HepG2 (cell line): ENCODE results near the gene RPL36. TPM values are rescaled to one million over a fixed set of nuclear protein-coding genes. Genes with fewer than 3 reads are reported as not detected.
A peak's percentile ranks its signal among the peaks of the same experiment; 100 is the strongest.

ENCODE experiments used
- ATAC-seq: fragments of 200-7000 bp; cut with Tn5 transposase; 3 replicates; pipeline ENCODE4 v1.9.1; 2020; ENCODE audit warnings: mild to moderate bottlenecking, moderate library complexity
- BruUV-seq: library from RNA; stranded (reverse); fragments of 400-500 nt; replicated peaks from 2 replicates; lab custom pipeline; 2021; lab: Mats Ljungman, UMichigan
- CTCF ChIA-PET: fragments of 300-600 bp; formaldehyde crosslinking; extraction: SDS; loops from one replicate; lab custom pipeline; 2021; ENCODE audit warnings: low total read pairs, inconsistent platforms, low intra/inter-chr PET ratio; lab: Yijun Ruan, JAX
- POLR2A ChIA-PET: fragments of 350-600 bp; sonication (Branson Sonifier 250); formaldehyde crosslinking; loops from one replicate; lab custom pipeline; 2020; ENCODE audit warnings: antibody characterized with exemption, inconsistent platforms; lab: Yijun Ruan, JAX
- DNase-seq: peaks from one replicate; pipeline ENCODE4 v3.0.0-alpha.2; 2015; ENCODE audit warnings: low spot score
- FAIRE-seq: peaks from 3 replicates; lab custom pipeline; 2011; peaks lifted over from hg19 to GRCh38; lab: Jason Lieb, UNC
- H2AFZ ChIP-seq: one replicate; pipeline ENCODE4 v1.6.1; 2011; ENCODE audit warnings: low read length, inconsistent platforms
- H3K27ac ChIP-seq: fragments of 300-600 bp; 3 replicates; pipeline ENCODE4 v1.8.0; 2011; ENCODE audit warnings: mixed run types, mild to moderate bottlenecking, mixed read lengths, low read length, inconsistent platforms; ENCODE audit not compliant: insufficient read depth; ENCODE audit errors: extremely low read length
- H3K27me3 ChIP-seq, 2 experiments: fragments of 200-600 bp in 1 of 2; 2 replicates in 1 of 2; 3 replicates in 1 of 2; pipeline versions ENCODE4 v1.6.0 to v1.8.0; 2011; ENCODE audit warnings: low read length in 2 of 2, mild to moderate bottlenecking in 2 of 2, moderate library complexity in 2 of 2, inconsistent platforms in 1 of 2; ENCODE audit not compliant: insufficient read depth in 2 of 2, control insufficient read depth in 1 of 2
- H3K36me3 ChIP-seq, 2 experiments: fragments of 200-600 bp in 1 of 2; replicated peaks in 1 of 2; 2 replicates in 1 of 2; 3 replicates in 1 of 2; pipeline versions ENCODE4 v1.5.1 to v1.8.0; 2011; ENCODE audit warnings: low read length in 2 of 2, inconsistent platforms in 1 of 2; ENCODE audit not compliant: insufficient read depth in 2 of 2, control insufficient read depth in 1 of 2
- H3K4me1 ChIP-seq: 2 replicates; pipeline ENCODE4 v1.5.1; 2012; ENCODE audit warnings: low read length, inconsistent platforms; ENCODE audit not compliant: insufficient read depth
- H3K4me2 ChIP-seq: 2 replicates; pipeline ENCODE4 v1.6.0; 2011; ENCODE audit warnings: low read depth, low read length, inconsistent platforms
- H3K4me3 ChIP-seq, 3 experiments: fragments of 200-600 bp in 1 of 3; sonication (generic), shearing (Covaris generic) in 1 of 3; replicated peaks in 1 of 3; 2 replicates each; pipeline ENCODE4 v1.5.1; 2011 to 2016; ENCODE audit warnings: low read length in 3 of 3, inconsistent platforms in 2 of 3, low read depth in 2 of 3, mild to moderate bottlenecking in 2 of 3, control low read depth in 1 of 3, mixed read lengths in 1 of 3; ENCODE audit not compliant: insufficient read depth in 1 of 3
- H3K79me2 ChIP-seq: one replicate; pipeline ENCODE4 v1.6.1; 2011; ENCODE audit warnings: low read length, inconsistent platforms; ENCODE audit not compliant: insufficient read depth
- H3K9ac ChIP-seq: 2 replicates; pipeline ENCODE4 v1.6.0; 2011; ENCODE audit warnings: mild to moderate bottlenecking, low read depth, low read length, inconsistent platforms; ENCODE audit not compliant: insufficient read depth
- H3K9me3 ChIP-seq: 2 replicates; pipeline ENCODE4 v1.5.1; 2012; ENCODE audit warnings: mild to moderate bottlenecking, low read length
- H4K20me1 ChIP-seq: 2 replicates; pipeline ENCODE4 v1.6.0; 2011; ENCODE audit warnings: inconsistent platforms, mild to moderate bottlenecking, low read length, moderate library complexity; ENCODE audit not compliant: insufficient read depth
- AGO2 ChIP-seq: fragments of 200-400 bp; formaldehyde crosslinking; optimal IDR thresholded peaks from 2 replicates; pipeline ENCODE3; 2017; ENCODE audit warnings: mild to moderate bottlenecking, low read depth, low read length, moderate library complexity
- GTF3A ChIP-seq: sonication (generic); formaldehyde crosslinking; conservative IDR thresholded peaks from 2 replicates; pipeline ENCODE4 v1.4.0; 2020; ENCODE audit warnings: mild to moderate bottlenecking, missing genetic modification reagents
- MTF2 ChIP-seq: sonication (generic); formaldehyde crosslinking; IDR thresholded peaks from 2 replicates; pipeline ENCODE4 v1.5.0; 2020; ENCODE audit warnings: missing genetic modification reagents, borderline replicate concordance
- NFE2L2 ChIP-seq: fragments of 150-350 bp; IDR thresholded peaks from 2 replicates; pipeline ENCODE4 v1.6.1; 2014; ENCODE audit warnings: low read length
- NR2C2 ChIP-seq: sonication (generic); formaldehyde crosslinking; IDR thresholded peaks from 2 replicates; pipeline ENCODE4 v1.4.0; 2020; ENCODE audit warnings: missing genetic modification reagents, mild to moderate bottlenecking, moderate library complexity, borderline replicate concordance
- RBFOX2 ChIP-seq: fragments of 200-400 bp; formaldehyde crosslinking; IDR thresholded peaks from 2 replicates; pipeline ENCODE4 v1.6.1; 2017; ENCODE audit warnings: low read depth, mild to moderate bottlenecking, low read length
- RBM22 ChIP-seq: fragments of 200-400 bp; formaldehyde crosslinking; optimal IDR thresholded peaks from 2 replicates; pipeline ENCODE3; 2017; ENCODE audit warnings: mild to moderate bottlenecking, low read length, moderate library complexity
- TRIM24 ChIP-seq: sonication (generic); formaldehyde crosslinking; IDR thresholded peaks from 2 replicates; pipeline ENCODE4 v1.8.0; 2022; ENCODE audit warnings: mild to moderate bottlenecking, missing genetic modification reagents
- ZNF136 ChIP-seq: sonication (generic); formaldehyde crosslinking; IDR thresholded peaks from 2 replicates; pipeline ENCODE4 v1.8.1; 2022; ENCODE audit warnings: low read depth, mild to moderate bottlenecking, moderate library complexity, missing genetic modification reagents
- ZNF446 ChIP-seq: sonication (generic); formaldehyde crosslinking; IDR thresholded peaks from 2 replicates; pipeline ENCODE4 v1.5.0; 2020; ENCODE audit warnings: mild to moderate bottlenecking, missing genetic modification reagents
- whole genome bisulfite sequencing: methylation state at CpG from one replicate; pipeline ENCODE4 v1.1.6; 2017; ENCODE audit warnings: low lambda C conversion rate; 5-methylcytosine and 5-hydroxymethylcytosine counted together
- in situ Hi-C: cut with HindIII; loops from 2 replicates; pipeline ENCODE4 v1.10.0; 2017; ENCODE audit warnings: low pct_unique_long_range_greater_than_20kb; ENCODE audit not compliant: extremely low pct_ligation_motif_present
- intact Hi-C: fragments of 100-400 bp; cut with micrococcal nuclease; formaldehyde crosslinking; loops from one replicate; pipeline ENCODE4 v1.10.0; 2022; ENCODE audit not compliant: unreplicated experiment
- polyA plus RNA-seq, 8 experiments: library from polyadenylated mRNA; depleted of rRNA in 3 of 8; stranded (reverse) in 7 of 8; unstranded in 1 of 8; fragments of >200 nt; fragmentation: Illumina TruSeq in 4 of 8; extraction: Trizol in 4 of 8; gene quantifications; 2 replicates each; pipeline versions ENCODE4 v1.2.1 to v1.2.3, GENCODE V29; 2011 to 2016; ENCODE audit warnings: low read depth in 4 of 8, missing spikeins in 1 of 8, mixed read lengths in 1 of 8; ENCODE audit not compliant: insufficient read depth in 1 of 8
- total RNA-seq, 5 experiments: library from RNA; depleted of rRNA; stranded (reverse); fragments of >200 nt; fragmentation: Illumina TruSeq; extraction: Trizol; gene quantifications; 2 replicates each; pipeline ENCODE4 v1.2.3, GENCODE V29; 2016; ENCODE audit warnings: low read depth in 1 of 5

Gene RPL36
- total and polyA plus RNA-seq, 2 of the 13 experiments (the other 11 are each of a cell fraction or from before 2014, with no cell fraction given) = 706 to 740 TPM

DNA sequence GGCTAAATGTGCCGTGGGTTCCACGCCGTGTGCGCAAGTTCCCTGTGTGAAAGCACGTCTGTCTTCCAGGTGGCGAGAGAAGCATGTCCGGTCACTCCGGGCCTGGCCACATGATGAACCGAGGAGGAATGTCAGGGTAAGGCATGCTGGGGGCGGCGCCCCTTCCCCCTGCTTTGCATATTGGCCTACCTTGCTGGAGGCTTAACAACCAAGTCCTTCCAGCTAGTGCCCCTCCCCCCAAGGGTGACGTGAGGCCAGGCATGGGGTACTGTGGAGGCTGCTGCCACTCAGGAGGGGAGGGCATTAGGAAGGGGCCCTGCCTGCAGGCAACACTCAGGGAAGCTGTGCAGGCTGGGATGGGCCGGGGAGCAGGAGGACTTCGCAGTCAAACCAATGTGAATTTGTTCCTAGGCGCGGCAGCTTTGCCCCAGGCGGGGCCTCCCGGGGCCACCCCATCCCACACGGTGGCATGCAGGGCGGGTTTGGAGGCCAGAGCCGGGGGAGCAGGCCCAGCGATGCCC, 22.3 kb upstream of the RPL36 start:
- no peaks in the 10 kb centered on the region for H3K79me2 ChIP-seq
- no peak overlapping the region for H3K4me3 ChIP-seq
- no peak for DNase-seq
- H3K4me1 ChIP-seq = peaks cover 15% of the 10 kb centered on the region
- H3K36me3 ChIP-seq = peaks cover 48 to 68% of the 10 kb centered on the region in 2 experiments
- ChIA-PET CTCF (no interaction called here), POLR2A (no interaction called here)
- FAIRE-seq = no peak
- no peak overlapping the region for H3K9ac ChIP-seq
- H3K4me2 ChIP-seq = no peak overlapping the region
- no peak overlapping the region for H3K27ac ChIP-seq
- no peaks in the 10 kb centered on the region for H3K9me3 ChIP-seq
- H4K20me1 ChIP-seq = 0 out of 2 replicates have a peak, but pooled peaks cover 9% of the 10 kb centered on the region
- no peak overlapping the region for H2AFZ ChIP-seq
- no peaks in the 10 kb centered on the region for H3K27me3 ChIP-seq
- WGBS = 95% methylated on average over 7 of the region's 22 CpGs
- in situ Hi-C loops = no loop called here
- no TSS peak for BruUV-seq
- intact Hi-C loops = no loop called here
- ATAC-seq = no peak
- TF ChIP-seq AGO2 = peak; percentile 56
- no peak for TF ChIP-seq GTF3A (CRISPR knock-in tag)
- peak; percentile 54 for TF ChIP-seq RBM22
- no peak for TF ChIP-seq NFE2L2
- TF ChIP-seq RBFOX2 = peak; percentile 22; the same call in 1 of the 2 replicates
- no peak for TF ChIP-seq TRIM24 (CRISPR knock-in tag)
- no peak for TF ChIP-seq NR2C2 (CRISPR knock-in tag)
- TF ChIP-seq ZNF446 (CRISPR knock-in tag) = no peak
- no peak for TF ChIP-seq MTF2 (CRISPR knock-in tag)

DNA sequence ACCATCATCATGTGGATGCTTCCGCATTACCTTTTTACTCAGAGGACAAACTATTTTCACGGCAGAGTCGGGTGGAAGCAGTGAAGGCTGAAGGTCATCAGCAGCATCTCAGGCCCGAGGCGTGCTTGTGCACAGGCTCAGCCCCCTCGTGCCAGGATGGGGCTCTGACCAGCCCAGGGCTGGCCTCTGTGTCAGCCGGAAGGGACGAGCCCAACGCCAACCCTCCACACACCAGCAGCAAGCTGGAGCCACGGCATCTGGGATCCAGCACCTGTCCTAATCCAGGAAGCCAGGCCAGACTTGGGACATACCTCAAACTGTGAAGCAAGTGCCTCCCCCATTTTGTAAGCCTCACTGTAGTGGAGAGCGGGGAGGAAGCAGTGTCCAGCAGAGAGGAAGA, 20.9 kb upstream of the RPL36 start:
- Histone ChIP-seq H3K9me3 (no peaks in the 10 kb centered on the region), H2AFZ (no peak overlapping the region), H3K4me3 (no peak overlapping the region), H3K27me3 (no peaks in the 10 kb centered on the region), H3K4me2 (no peak overlapping the region), H3K4me1 (peaks cover 15% of the 10 kb centered on the region), H4K20me1 (0 out of 2 replicates have a peak, but pooled peaks cover 9% of the 10 kb centered on the region), H3K79me2 (no peaks in the 10 kb centered on the region), H3K36me3 (peaks cover 40 to 54% of the 10 kb centered on the region in 2 experiments), H3K27ac (no peak overlapping the region), H3K9ac (no peak overlapping the region)
- in situ Hi-C loops (no loop called here), intact Hi-C loops (no loop called here)
- ChIA-PET CTCF (no interaction called here), POLR2A (no interaction called here)
- TF ChIP-seq ZNF136 = no peak
- TF ChIP-seq AGO2 = peak; percentile 88
- ATAC-seq (no peak), FAIRE-seq (no peak), DNase-seq (no peak)
- no TSS peak for BruUV-seq
- 95% methylated on average over 11 of the region's 11 CpGs for WGBS
